HL-60/S4 (cell line): Measurements from ENCODE around the gene TBC1D8.

Experiments used
- in situ Hi-C: fragments of 300-500 bp; cut with MboI; formaldehyde crosslinking; loops from 2 replicates; pipeline ENCODE4 v1.14.3; 2022; ENCODE audit warnings: low sequenced_read_pairs

TBC1D8 gene

DNA sequence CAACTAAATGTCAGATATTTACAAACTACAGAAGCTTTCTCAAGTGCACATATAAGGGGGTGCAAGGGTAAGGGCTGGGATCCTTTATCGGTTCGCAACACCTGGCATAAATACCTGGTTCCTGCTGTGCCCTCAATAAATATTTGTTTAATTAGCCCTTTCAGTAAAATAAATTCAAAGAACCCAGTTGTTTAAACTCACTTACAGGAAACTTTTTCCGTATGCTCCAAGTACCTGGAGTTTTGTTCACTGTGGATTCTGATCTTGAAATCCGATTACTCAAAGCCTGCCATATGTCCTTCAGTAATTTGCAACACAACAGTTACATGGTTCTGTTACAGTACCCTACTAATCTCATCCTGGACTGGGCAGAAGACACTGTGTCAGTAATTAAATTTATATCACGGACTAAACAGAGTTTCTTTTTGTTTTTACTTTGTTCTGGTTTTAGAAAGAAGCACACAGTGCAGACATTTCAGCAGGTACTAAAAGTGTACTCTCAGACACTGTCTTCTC is 36.9 kb downstream of the TBC1D8 start:
- in situ Hi-C loops, result no loop called here

DNA sequence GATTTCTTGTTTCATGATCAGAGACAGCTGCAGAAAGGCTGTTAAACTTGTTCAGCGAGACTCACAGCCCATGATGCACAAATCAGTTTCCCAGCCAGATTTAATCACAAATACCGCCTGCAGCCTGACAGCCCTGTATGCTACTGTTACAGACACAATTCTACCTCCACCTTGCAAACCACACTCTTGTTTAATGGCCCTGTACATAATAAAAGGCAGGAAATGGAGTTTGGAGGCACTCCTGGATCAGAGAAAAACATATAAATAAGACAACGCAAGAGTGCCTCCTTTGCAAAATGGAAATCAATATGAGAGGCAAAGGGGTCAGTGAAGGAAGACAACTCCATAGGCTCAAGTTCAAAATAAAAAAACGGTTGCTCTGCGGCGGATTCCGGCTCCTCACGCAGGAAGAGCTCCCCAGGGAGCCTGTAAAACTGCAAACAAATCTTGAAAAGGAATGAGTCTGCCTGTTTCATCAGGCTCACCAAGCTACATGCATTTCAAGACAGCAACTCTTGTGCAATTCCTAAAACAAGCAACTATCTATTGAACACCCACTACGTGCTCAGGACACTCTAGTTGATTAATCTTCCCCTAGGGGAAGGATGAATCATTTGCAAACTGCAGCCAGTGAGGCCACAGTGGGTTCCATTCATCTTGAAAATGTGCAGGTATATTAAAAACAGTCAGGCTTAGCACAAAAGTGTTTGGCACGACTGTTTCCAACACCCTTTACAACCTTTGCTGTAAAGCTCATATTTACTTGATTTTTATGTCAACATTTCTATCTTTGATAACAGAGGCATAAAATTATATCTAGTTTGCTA is 37.5 kb downstream of the TBC1D8 start:
- in situ Hi-C loops, result no loop called here

DNA sequence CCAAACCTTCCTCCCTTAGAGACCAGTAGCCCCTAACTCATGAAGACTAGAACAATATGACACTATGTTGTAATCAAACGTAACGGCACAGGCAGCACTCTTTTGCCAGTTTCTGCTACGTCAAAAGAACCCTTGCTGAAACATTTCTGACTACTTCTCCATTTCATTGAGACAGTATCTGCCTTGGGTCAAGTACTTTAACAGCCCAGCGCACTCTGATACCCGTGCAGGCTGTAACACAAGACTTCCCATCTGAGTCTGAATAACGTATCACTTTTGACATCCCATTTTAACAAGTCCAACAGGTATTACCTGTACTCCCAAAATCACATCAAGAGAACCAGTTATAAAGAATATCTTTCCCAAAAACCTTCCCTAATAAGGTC is 38.4 kb downstream of the TBC1D8 start:
- in situ Hi-C loops, result no loop called here

DNA sequence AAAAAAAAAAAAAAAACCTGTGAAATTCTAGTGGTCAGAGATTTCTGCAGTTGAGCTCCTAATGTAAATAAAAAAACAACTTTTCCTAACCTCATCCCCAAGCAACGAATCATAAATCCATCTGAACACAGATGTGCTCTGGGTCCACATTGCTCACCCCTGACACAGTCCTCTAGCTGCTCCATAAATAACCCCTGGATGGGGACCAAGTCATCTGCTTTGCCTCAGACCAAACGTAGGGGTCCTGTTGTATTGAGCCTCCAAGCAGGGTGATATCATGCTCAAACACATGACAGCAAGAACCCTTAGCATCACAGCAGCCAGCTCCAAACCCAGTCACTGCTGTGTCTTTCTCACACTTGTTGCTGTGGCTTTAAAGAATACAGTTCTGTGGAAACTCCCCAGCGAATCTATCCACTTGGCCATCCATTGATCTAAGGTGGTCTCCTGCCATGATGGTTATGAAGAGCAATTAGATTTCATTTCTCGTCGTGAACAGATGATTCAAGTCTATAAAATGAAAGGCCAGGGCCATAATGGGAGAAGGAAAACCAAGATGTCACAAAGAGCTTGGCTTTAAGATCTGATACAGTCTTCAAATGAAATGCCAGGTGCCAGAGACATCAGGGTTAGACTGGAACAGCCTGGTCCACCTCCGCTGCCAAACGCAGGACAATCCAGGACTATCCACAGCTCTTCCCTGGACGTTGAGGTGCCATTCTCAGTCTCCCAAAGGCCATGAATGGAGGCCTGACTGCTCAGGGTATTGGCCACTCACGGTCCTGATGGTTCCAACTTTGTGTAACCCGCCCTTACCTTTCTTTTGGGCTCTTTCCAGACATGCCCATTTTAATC is 39.0 kb downstream of the TBC1D8 start:
- in situ Hi-C loops, result no loop called here

DNA sequence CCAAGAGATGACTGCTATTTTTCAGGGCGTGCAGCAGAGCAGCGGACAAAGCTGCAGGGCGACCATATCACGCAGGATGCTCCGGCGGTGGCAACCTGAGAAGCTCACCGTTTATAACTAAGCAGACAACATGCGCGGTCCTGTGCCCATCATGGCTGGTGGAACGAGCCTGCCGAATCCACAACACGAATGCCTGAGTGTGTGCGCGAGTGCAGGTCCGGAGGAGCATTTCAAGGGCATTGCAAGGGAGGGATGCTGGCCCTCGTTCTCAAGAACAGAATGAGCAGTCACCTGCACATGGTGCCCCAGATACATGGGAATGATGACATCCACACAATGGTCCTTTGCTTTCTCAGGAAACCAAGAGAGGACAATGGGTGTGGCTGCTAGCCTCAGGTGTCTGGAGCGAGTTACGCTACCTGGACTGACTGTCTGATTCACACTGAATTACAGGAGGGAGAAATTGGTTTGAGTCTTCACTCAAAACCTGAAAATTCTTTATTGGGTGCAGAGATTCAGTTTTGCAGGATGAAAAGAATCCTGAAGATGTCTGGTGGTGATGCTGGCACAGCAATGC is 39.8 kb downstream of the TBC1D8 start:
- in situ Hi-C loops, result no loop called here

DNA sequence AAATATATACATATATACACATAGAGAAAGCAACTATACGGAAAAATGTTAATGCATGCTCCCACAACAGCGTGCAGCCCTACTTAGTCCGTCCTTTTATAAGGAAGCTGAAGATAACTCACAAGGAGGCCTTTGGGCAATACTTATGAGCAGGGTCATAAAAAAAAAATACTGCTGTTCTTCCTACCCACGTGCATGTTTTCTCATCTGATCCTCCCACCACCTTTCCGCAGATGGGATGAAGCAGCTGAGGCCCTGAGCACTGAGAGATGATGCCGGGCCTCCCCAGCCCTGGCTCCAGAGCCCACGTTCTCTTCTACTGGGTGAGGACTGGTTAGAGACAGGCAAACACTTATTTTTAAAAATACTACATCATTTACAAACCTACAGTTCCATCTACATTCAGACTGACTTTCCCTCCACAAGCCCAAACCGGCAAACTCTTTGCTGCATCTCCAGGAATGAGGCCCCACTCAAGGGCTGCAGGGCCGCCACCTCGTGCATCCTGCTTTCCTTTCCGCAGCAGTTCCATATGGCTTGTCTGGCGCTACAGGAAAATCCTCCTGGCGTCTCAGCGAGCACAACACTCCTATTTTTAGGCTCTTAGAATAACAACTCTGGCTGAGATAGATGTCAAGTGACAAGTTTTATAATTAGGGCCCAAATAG is 41.6 kb downstream of the TBC1D8 start:
- in situ Hi-C loops, result no loop called here

DNA sequence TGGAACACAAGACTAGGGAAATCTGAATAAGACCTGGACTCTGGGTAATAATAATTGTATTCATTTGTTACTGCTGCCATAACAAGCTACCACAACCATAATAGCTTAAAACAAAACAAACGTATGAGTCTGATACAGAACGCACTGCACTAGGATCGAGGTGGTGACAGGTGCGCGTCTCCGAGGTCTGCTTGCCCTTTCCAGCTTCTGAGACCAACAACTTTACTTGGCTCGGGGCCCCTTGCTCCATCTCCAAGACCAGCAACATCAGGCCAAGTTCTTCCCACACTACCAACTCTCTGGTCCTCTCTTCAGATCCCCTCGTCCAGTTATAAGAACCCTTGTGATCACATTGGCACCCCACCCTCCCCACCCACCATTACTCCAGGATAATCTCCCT is 42.8 kb downstream of the TBC1D8 start:
- in situ Hi-C loops, result no loop called here

DNA sequence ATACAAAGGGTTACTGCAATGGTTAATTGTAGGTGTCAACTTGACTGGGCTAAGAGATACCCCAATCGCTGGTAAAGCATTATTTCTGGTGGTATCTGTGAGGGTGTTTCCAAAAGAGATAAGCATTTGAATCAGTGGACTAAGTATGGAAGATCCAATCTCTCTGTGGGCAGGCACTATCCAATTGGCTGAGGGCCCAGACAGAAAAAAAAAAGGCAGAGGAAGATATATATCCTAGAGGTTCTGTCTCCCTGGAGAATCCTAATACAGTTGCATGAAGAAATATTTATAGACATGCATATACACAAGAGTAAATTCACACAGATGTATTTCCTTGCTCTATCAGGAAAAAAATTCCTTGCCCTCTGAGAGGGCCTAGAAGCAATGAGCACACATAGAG is 43.9 kb downstream of the TBC1D8 start:
- in situ Hi-C loops, result no loop called here

DNA sequence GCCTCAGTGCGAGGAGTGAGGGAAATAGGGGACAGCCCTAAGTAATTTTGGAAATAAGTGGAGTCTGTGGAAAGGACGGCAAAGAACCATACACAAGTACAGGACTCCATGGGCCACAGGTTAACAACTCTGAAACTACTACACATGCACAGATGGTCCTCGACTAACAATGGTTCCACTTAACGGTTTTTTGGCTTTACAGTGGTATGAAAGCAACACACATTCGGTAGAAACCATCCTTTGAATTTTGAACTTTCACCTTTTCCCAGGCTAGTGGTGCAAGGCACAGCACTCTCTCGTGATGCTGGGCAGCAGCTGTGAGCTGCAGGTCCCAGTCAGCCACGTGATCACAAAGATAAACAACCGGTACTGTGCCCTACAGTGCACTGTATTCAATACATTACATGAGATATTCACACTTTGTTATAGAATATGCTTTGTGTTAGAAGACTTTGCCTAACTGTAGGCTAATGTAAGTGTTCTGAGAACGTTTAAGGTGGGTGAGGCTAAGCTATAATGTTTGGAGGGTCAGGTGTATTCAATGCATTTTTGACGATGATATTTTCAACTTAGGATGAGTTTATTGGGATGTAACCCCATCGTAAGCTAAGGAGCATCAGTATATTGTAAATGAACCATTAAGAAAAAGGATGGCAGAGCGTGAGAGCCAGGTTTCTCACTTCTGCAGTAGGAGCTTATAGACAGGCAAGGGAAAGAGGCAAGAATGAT is 44.6 kb downstream of the TBC1D8 start:
- in situ Hi-C loops, result no loop called here

DNA sequence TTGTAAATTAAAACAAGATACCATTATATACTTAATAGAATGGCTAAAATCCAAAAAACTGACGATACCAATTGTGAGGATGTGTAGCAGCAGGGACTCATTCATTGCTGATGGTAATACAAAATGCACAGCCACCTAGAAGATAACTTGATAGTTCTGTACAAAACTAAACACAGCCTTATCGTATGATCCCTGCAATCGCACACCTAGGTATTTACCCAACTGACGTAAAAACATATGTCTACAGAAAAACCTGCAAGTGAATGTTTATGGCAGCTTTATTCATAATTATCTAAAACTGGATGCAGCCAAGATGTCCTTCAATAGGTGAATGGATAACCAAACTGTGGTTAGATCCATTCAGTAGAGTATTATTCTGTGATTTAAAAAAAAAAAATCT is 45.5 kb downstream of the TBC1D8 start:
- in situ Hi-C loops, result no loop called here

DNA sequence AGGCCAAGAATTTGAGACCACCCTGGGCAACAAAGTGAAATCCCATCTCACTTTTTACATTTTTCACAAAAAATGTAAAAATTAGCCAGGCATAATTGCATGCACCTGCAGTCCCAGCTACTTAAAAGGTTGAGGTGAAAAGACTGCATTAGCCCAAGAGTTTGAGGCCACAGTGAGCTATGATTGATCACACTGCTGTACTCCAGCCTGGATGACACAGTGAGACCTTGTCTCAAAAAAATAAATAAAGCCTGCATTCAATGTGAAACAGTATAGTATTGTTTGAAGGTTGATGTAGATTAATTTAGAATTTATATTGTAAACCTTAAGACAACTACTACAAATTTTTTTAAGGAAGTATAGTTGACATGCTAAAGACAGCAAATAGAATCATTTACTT is 53.5 kb downstream of the TBC1D8 start:
- in situ Hi-C loops, result no loop called here

DNA sequence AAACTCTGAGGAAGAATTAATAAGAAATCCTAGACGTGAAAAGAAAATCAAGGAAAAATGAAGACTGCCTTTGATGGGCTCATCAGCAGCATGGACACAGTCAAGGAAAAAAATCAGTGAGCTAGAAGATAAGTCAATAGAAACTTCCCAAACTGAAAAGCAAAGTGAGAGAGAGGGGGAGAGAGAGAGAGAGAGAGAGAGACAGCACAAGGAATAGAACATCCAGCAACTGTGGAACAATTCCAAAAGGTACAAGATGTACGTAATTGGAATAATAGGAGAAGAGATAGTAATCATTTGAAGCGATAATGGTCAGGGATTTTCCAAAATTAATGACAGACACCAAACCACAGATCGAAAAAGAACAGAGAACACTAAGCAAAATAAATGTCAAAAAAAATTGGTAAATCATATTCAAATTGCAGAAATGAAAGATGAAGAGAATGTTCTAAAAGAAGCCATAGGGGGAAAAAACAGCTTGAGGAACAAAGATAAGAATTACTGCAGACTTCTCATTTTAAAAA is 54.5 kb downstream of the TBC1D8 start:
- in situ Hi-C loops, result no loop called here

DNA sequence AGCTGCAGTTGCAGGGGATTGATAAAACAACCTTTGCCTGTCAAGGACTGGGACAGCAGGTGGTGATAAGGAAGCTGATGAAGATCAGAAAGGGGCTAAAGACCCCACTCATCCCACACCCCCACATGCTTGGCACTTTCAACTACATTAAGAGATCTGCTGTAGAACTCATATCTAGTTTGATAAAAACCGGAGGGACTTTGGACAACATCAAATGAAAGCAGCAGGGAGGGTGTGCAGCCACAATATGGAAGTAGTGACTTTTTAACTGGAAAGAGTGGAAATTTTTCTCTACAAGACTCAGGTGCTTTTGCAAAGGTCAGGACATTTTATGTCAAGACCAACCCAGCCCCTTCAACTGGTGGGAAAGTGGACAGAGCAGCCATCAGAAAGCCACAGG is 56.8 kb downstream of the TBC1D8 start:
- in situ Hi-C loops, result no loop called here

DNA sequence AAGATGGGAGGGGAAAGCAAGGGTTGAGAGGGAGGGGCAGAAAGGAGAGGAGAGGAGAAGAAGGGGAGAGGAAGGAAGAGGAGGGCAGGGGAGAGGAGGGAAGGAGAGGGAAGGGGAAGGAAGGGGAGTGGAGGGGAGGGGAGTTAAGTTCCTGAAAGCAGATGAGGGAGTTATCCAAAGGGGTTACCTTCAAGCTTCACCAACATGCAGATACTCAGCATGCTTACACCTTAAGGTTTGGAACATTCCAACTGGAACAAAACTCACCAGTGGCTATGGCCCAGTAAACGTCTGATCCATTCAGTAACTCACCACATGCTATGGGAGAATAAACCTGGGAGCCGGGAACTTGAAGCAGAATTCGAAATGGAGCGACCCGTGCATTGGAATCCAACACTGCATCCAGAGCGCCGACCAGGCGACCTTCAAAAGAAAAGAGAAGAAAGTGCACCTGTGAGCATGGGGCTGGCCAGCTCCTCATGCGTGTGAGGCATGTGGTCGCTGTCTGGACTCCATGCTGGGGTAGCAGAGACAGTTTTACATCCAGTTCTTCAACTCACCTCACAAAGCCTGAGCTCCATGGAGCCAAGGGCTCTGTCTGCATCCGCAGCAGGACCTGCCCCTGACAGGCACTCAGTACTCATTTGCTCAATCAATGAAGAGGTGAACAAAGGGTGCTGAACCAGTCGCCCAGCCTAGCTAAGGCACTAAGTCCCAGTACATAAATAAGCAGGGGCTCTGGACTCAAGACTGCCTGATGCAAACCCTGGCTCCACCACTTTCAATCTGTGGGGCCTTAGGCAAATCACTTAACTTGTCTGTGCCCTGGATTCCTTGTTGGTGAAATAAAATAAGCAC is 61.0 kb downstream of the TBC1D8 start:
- in situ Hi-C loops, result no loop called here

DNA sequence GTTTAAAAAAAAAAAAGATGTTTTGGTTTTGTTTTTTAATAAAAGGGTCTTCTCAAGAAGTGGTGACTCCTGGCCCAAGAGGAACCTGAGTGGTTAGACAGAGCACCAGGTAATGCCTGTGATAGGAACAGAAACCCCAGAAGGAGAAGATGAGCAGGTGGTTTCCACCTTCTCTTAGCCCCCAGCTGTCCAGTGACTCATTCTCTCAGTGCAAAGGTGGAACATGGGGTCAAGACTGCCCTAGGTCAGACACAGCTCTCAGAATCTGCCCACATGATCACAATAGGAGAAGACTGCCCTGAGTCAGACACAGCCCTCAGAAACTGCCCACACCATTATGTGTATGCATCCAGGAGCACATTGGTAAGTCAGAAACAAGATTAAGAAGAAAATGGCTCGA is 61.8 kb downstream of the TBC1D8 start:
- in situ Hi-C loops, result no loop called here

DNA sequence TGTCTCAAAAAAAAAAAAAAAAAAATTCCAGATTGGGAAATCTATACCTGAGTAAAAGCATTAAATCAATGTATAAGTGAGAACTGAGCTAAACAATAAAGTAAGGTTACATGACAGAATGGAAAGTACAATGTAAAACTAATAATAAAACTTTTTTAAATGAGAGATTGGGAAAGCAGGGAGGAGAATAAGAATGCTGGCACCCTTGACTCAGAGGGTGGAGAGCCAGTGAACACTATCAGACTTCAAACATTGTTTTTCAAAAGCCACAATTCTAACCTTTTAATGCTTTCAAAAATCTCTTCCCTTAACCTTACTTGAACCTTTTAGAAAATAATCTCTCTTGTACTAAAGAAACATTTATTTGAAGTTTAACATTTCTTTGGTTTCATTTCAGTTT is 63.5 kb downstream of the TBC1D8 start:
- in situ Hi-C loops, result no loop called here

DNA sequence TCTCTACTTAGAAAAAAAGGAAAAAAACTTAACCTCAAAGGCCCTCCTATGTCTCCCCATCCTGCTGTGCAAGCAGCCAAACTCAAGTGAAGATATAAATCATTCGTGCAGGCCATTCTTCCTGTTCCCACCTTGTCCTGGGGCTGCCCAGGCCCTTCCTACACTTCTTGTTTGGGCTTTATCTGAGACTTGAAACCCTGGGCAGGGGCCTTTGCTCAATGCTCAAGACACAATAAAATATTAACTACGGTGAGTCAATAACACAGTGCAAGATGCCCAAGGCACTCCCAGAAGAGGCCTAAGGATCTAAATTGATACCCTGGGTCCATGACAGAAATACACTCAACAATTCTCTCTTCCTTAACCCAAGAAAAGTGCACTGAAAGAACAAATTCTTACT is 67.6 kb downstream of the TBC1D8 start:
- in situ Hi-C loops, result no loop called here

DNA sequence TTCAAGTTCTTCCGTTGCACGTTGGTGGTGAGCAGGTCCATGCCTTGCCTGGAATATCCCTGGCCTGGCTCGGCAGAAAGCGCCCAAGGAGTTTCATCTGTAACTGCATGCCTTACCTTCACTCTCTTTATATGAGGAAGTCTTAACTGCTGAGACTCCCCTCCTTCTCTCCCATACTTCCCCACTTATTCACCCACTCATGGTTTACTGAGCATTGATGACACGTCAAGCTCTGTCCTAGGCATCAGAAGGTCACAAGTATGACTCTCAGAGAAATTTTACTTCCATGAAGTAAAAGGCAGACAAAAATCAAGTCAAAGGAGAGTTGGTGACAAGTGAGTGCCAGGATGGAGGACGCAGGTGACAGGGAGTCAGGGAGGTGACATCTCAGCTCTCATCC is 68.2 kb downstream of the TBC1D8 start:
- in situ Hi-C loops, result no loop called here

DNA sequence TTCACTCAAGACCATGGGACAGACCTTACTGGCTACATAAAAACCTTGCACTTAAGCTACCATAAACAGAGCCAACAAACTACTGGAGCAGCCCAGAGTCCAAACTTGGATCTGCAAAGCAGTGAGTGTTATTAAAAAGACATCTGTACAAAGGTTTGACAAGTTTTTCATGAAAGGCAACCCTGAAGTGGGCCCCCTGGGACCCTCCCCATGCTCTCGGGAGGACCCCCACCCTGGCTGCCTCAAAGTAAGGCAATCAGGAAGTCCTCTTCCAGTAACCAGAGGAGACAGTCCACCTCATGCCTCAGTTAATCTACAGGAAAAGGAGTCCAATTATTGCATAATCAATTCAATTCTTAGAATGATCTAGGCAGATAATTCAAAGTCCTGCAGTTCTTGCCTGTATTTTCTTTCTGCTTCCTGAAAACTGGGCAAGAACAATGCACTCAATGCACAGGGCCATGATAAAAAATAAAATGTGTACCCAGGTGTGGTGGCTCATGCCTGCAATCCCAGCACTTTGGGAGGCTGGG is 69.7 kb downstream of the TBC1D8 start:
- in situ Hi-C loops, result no loop called here
